Measurements from ENCODE around the gene ALK.
A peak's percentile ranks its signal among the peaks of the same experiment; 100 is the strongest.
"Not testable (repeated sequence)": the region's sequence is repeated elsewhere in the genome, so short reads cannot be mapped to it uniquely, and the experiment has no call there.

Gene ALK

DNA sequence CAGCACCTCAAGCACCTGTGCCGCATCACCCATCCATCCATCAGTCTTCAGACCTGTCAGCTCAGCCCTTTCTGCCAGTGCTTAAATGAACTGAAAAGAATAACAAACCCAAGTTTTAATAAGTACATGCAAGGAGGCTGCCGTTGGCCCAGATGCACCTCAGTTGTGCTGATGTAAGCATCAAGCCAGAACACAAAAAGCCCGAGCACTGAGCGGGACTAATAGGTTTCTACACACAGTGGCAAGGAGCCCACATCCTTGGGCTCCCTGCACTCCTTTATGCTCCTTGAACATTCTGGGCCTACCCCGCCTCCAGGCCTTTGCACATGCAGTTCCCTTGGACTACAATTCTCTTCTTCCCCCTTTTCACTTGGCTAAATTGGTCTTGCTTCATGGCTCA is 165.6 kb downstream of the ALK start:
- DNase-seq (ENCODE audit: low read depth), result no peak
- H3K4me3 ChIP-seq (ENCODE audit: control insufficient read depth, low read depth, low read length), result no peak overlapping the region
- TF ChIP-seq, protein P1, sequence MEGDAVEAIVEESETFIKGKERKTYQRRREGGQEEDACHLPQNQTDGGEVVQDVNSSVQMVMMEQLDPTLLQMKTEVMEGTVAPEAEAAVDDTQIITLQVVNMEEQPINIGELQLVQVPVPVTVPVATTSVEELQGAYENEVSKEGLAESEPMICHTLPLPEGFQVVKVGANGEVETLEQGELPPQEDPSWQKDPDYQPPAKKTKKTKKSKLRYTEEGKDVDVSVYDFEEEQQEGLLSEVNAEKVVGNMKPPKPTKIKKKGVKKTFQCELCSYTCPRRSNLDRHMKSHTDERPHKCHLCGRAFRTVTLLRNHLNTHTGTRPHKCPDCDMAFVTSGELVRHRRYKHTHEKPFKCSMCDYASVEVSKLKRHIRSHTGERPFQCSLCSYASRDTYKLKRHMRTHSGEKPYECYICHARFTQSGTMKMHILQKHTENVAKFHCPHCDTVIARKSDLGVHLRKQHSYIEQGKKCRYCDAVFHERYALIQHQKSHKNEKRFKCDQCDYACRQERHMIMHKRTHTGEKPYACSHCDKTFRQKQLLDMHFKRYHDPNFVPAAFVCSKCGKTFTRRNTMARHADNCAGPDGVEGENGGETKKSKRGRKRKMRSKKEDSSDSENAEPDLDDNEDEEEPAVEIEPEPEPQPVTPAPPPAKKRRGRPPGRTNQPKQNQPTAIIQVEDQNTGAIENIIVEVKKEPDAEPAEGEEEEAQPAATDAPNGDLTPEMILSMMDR (conservative IDR thresholded peaks at IDR 0.05; ENCODE audit: control insufficient read depth, insufficient read depth, low read depth, low read length), result no peak

DNA sequence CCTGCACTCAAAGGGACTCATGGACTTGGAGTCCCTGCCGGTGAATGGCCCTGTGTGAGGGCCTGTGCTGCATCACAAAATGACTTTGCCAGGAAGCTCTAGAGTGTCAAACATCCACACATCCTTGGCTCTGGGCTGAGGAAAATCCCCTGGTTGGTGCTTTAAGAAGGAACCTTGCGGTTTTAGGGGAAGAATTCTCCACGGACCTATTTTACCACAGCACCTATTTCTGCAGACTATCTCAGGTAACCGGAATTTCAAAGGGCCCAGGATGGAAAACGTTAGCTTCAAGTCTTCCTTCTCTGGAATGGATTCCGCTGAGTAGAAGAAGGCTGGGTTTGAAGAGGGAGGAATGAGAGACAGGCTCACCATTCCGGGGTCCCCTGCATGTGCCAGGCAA is 166.2 kb downstream of the ALK start:
- TF ChIP-seq, protein P1 (conservative IDR thresholded peaks at IDR 0.05; ENCODE audit: control insufficient read depth, insufficient read depth, low read depth, low read length), result no peak
- no peak for DNase-seq (ENCODE audit: low read depth)
- H3K4me3 ChIP-seq (ENCODE audit: control insufficient read depth, low read depth, low read length), result no peak overlapping the region

DNA sequence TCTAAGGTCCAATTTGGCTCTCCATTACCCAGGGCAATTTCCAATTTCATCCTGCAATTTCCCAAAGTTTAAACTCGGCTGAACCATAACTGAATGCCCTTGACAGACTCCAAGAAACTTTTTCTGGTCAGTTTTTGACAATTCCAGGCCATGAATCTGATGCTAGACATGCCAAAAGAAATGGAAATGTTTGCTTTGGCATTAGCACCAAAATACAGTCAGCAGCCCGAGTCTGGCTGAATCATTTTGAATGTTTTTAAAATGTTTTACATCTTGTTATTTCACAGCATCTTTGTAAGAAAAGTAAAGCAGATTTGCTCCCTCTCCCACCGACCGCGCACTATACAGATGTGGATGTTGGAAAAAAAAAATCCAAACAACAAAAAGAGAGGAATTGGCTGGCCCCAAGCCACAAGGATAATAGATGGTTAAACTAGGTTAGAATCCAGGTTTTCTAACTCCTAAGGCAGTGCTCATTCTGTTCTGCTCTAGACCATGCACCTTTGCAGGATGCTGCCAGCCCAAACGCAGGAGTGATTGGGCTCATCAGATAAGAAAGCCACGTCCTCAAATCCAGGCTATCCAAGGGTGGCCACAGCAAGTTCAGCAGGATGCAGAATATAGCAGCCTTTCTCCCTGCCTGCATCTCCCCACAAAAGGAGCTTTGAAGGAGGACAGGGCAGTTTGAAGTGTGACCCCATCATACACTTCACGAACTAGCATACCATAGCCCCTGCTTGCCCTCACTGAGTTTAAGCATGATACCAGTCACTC is 167.5 kb downstream of the ALK start:
- TF ChIP-seq, protein P1 (conservative IDR thresholded peaks at IDR 0.05; ENCODE audit: control insufficient read depth, insufficient read depth, low read depth, low read length), result no peak
- peak; percentile 88 for DNase-seq (ENCODE audit: low read depth)
- no peak overlapping the region for H3K4me3 ChIP-seq (ENCODE audit: control insufficient read depth, low read depth, low read length)

DNA sequence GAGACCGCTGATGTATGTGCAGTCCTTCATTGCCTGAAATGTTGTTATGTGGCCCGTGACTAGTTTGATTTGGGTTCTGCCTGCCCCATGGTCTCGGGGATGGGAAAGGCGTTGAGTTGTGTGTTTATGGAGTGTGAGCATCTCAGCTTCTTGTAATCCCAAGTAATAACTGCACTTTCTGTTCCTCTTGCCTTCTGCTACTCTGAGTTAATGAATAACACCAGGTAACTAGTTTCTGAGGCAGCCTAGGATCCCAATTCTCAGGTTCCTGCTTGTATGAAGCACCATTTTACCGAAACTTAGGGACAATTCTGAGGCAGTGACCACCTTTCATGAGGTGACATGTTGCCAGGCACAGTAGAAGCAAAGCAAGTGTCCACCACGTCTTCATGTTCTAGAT is 170.0 kb downstream of the ALK start:
- TF ChIP-seq, protein P1 (conservative IDR thresholded peaks at IDR 0.05; ENCODE audit: control insufficient read depth, insufficient read depth, low read depth, low read length), result no peak
- no peak for DNase-seq (ENCODE audit: low read depth)
- H3K4me3 ChIP-seq (ENCODE audit: control insufficient read depth, low read depth, low read length), result no peak overlapping the region

DNA sequence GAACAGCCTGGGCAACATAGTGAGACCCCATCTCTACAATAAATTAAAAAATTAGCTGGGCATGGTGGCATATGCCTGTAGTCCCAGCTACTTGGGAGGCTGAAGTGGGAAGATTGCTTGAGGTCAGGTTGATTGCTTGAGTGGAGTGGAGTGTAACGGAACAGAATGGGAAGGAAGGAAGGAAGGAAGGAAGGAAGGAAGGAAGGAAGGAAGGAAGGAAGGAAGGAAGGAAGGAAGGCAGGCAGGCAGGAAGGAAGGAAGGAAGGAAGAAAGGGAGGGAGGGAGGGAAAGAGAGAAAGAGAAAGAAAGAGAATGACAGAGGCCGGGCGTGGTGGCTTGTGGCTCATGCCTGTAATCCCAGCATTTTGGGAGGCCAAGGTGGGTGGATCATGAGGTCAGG is 170.9 kb downstream of the ALK start:
- H3K4me3 ChIP-seq (ENCODE audit: control insufficient read depth, low read depth, low read length); DNase-seq (ENCODE audit: low read depth): not testable (repeated sequence)

DNA sequence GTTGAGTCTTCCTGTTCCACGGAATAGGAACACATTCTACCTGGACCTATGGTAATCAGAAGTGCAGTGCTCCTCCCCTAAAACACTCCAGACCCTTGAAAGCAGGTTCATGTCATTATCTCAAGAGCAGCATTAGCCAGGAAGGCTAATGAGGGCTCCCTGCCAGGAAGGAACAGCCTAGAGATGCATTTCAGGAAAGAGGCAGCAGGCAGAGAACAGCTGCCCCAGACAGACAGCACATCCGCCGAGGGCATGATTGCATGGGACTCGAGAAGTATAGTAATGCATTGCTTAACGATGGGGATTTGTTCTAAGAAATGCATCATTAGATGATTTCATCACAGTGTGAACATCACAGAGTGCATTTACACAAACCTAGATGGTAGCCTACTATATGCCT is 171.5 kb downstream of the ALK start:
- TF ChIP-seq, protein P1 (conservative IDR thresholded peaks at IDR 0.05; ENCODE audit: control insufficient read depth, insufficient read depth, low read depth, low read length), result no peak
- no peak overlapping the region for H3K4me3 ChIP-seq (ENCODE audit: control insufficient read depth, low read depth, low read length)

DNA sequence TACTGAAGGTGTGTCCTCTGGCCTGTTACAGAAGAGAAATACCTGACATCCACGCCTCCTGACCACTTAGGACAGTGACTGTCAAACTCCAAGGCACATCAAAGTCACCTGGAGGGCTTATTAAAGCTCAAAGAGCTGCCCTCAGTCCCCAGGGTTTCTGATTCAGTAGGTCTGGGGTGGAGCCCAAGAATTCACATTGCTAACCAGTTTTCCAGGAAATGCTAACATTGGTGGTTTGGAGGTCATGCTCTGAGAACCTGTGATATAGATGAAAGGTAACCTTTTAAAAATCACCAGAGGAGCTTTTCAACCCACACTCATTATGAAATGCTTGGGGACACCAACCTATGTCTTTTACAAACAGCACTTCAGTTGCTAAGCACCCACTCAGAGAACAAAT is 172.3 kb downstream of the ALK start:
- DNase-seq (ENCODE audit: low read depth), result peak; percentile 47
- H3K4me3 ChIP-seq (ENCODE audit: control insufficient read depth, low read depth, low read length), result no peak overlapping the region
- TF ChIP-seq, protein P1 (conservative IDR thresholded peaks at IDR 0.05; ENCODE audit: control insufficient read depth, insufficient read depth, low read depth, low read length), result no peak

More for the DNA sequence above, 171.5 kb downstream of the ALK start:
- DNase-seq (ENCODE audit: low read depth), result peak; percentile 62
